ENCODE results near the gene GFOD1. TPM values are rescaled to one million over a fixed set of nuclear protein-coding genes. Genes with fewer than 3 reads are reported as not detected.
"Not testable (repeated sequence)": the region's sequence is repeated elsewhere in the genome, so short reads cannot be mapped to it uniquely, and the experiment has no call there.

The GFOD1 gene
- total RNA-seq, 1 experiment from 2014 or later: 6.1 TPM

- not testable (repeated sequence) for H4K5ac ChIP-seq (ENCODE audit: insufficient read length, low read depth, low read length); H2BK12ac ChIP-seq (ENCODE audit: insufficient read length, low read depth, low read length); H4K8ac ChIP-seq (replicated peaks; ENCODE audit: insufficient read length, low read depth, low read length); H3K4ac ChIP-seq (ENCODE audit: low read depth, low read length); H3K18ac ChIP-seq (ENCODE audit: insufficient read length, low read depth, low read length); H2BK120ac ChIP-seq (ENCODE audit: low read depth, low read length, poor library complexity, severe bottlenecking); H2BK15ac ChIP-seq (ENCODE audit: low read depth, low read length); DNase-seq; H3K56ac ChIP-seq (ENCODE audit: insufficient read length, low read depth, low read length); H3K9ac ChIP-seq (ENCODE audit: extremely low read depth, insufficient read length, low read length); H3K4me1 Mint-ChIP-seq; H3K14ac ChIP-seq (ENCODE audit: insufficient read depth, low read length); H4K91ac ChIP-seq (ENCODE audit: insufficient read length, low read depth, low read length); H3K79me2 ChIP-seq (ENCODE audit: insufficient read depth, low read length); H3K4me2 ChIP-seq (ENCODE audit: insufficient read depth, insufficient read length, low read length); H4K20me1 ChIP-seq (ENCODE audit: control insufficient read depth, insufficient read depth, insufficient read length); H2BK20ac ChIP-seq (ENCODE audit: low read depth, low read length, poor library complexity, severe bottlenecking); H3K79me1 ChIP-seq (ENCODE audit: insufficient read depth, low read depth, low read length, poor library complexity, severe bottlenecking); H2BK5ac ChIP-seq (ENCODE audit: insufficient read length, low read length); H3K27ac ChIP-seq (ENCODE audit: insufficient read length, low read depth, low read length); H2AFZ ChIP-seq (ENCODE audit: low read length); H3K27me3 Mint-ChIP-seq (ENCODE audit: low read depth); H3K9me3 ChIP-seq (ENCODE audit: control insufficient read depth, low read depth, low read length); H3T11ph ChIP-seq (ENCODE audit: low read length); H3K36me3 Mint-ChIP-seq (ENCODE audit: insufficient read depth in 1 of 3, low read depth in 3 of 3); H3K4me1 ChIP-seq (ENCODE audit: insufficient read depth, low read length); H2AK5ac ChIP-seq (ENCODE audit: insufficient read length, low read length); H3K23ac ChIP-seq (ENCODE audit: insufficient read length, low read depth, low read length); H3K23me2 ChIP-seq (ENCODE audit: insufficient read length, low read depth, low read length, poor library complexity, severe bottlenecking); H3K9me3 Mint-ChIP-seq; H3K27ac Mint-ChIP-seq; H3K27me3 ChIP-seq (ENCODE audit: insufficient read depth, low read length)
- H3K4me3 Mint-ChIP-seq: peak overlapping the region in 1 of 2 experiments; percentile 41; a peak in 1 of 5 replicates
- WGBS (ENCODE audit: extremely low coverage, insufficient read length, low lambda C conversion rate): no CpG with 5 or more reads among the region's 1 CpG
Measured at GRCh38 chr6:13388769-13389168, 98.6 kb downstream of the GFOD1 start.
